A673 (cell line): ENCODE data around the gene GLB1L2. TPM values are rescaled to one million over a fixed set of nuclear protein-coding genes. Genes with fewer than 3 reads are reported as not detected.

ENCODE experiments used
- BruUV-seq: library from RNA; stranded (reverse); fragments of 400-500 nt; replicated peaks from 2 replicates; lab custom pipeline; 2021; lab: Mats Ljungman, UMichigan
- CTCF ChIA-PET: fragments of 300-600 bp; sonication (Branson Sonifier 250); formaldehyde crosslinking; loops from one replicate; lab custom pipeline; 2022; ENCODE audit warnings: antibody characterized with exemption; lab: Charles Lee
- POLR2A ChIA-PET: fragments of 300-600 bp; sonication (Branson Sonifier 250); formaldehyde crosslinking; loops from one replicate; lab custom pipeline; 2022; ENCODE audit warnings: antibody characterized with exemption; ENCODE audit not compliant: low non-redundant PET; lab: Charles Lee
- DNase-seq: peaks from one replicate; pipeline ENCODE4 v3.0.0-alpha.2; 2015; ENCODE audit warnings: low spot score
- H3K27ac ChIP-seq: fragments of 200-600 bp; sonication (generic); 2 replicates; pipeline ENCODE4 v1.5.1; 2016; ENCODE audit warnings: mixed run types, low read depth, mild to moderate bottlenecking, mixed read lengths, antibody characterized with exemption, low read length; ENCODE audit not compliant: poor library complexity, severe bottlenecking
- H3K27me3 ChIP-seq: fragments of 200-600 bp; sonication (generic); replicated peaks from 2 replicates; pipeline ENCODE4 v1.6.1; 2017; ENCODE audit warnings: mixed run types, low read depth, mild to moderate bottlenecking, mixed read lengths, antibody characterized with exemption, low read length; ENCODE audit not compliant: insufficient read depth, poor library complexity
- H3K36me3 ChIP-seq: fragments of 200-600 bp; sonication (generic); 2 replicates; pipeline ENCODE4 v1.6.1; 2016; ENCODE audit warnings: mixed run types, mild to moderate bottlenecking, mixed read lengths, antibody characterized with exemption, low read length; ENCODE audit not compliant: insufficient read depth, poor library complexity, severe bottlenecking
- H3K4me1 ChIP-seq: fragments of 200-600 bp; sonication (generic); 2 replicates; pipeline ENCODE4 v1.6.1; 2017; ENCODE audit warnings: mixed run types, mild to moderate bottlenecking, mixed read lengths, antibody characterized with exemption, low read length; ENCODE audit not compliant: insufficient read depth, poor library complexity, severe bottlenecking
- H3K4me3 ChIP-seq: fragments of 200-600 bp; sonication (generic); 2 replicates; pipeline ENCODE4 v1.5.1; 2016; ENCODE audit warnings: low read depth, mixed run types, mild to moderate bottlenecking, mixed read lengths, low read length; ENCODE audit not compliant: poor library complexity, severe bottlenecking
- H3K9me3 ChIP-seq: fragments of 200-600 bp; sonication (generic); 2 replicates; pipeline ENCODE4 v1.6.1; 2016; ENCODE audit warnings: mixed run types, low read depth, mild to moderate bottlenecking, mixed read lengths, antibody characterized with exemption, low read length; ENCODE audit not compliant: poor library complexity, severe bottlenecking
- EZH2 ChIP-seq: fragments of 200-600 bp; sonication (generic); IDR thresholded peaks from 2 replicates; pipeline ENCODE4 v1.6.1; 2017; ENCODE audit warnings: borderline replicate concordance, low read depth, mild to moderate bottlenecking, mixed read lengths, antibody characterized with exemption, low read length; ENCODE audit not compliant: poor library complexity, severe bottlenecking
- intact Hi-C: fragments of 100-400 bp; cut with micrococcal nuclease; formaldehyde crosslinking; loops from one replicate; pipeline ENCODE4 v1.10.0; 2022; ENCODE audit not compliant: unreplicated experiment
- total RNA-seq: library from RNA; stranded (reverse); gene quantifications from 2 replicates; pipeline ENCODE4 v1.2.3, GENCODE V29; 2021
- TF ChIP-seq, protein P1 (sequence below): fragments of 300-800, 200-600 bp; sonication (generic); conservative IDR thresholded peaks from 2 replicates; pipeline ENCODE4 v1.5.1; 2017; ENCODE audit warnings: low read depth, mild to moderate bottlenecking, antibody characterized with exemption, low read length, moderate library complexity, mixed read lengths

GLB1L2 gene
- total RNA-seq, 1 experiment from 2014 or later = 22.6 TPM

DNA sequence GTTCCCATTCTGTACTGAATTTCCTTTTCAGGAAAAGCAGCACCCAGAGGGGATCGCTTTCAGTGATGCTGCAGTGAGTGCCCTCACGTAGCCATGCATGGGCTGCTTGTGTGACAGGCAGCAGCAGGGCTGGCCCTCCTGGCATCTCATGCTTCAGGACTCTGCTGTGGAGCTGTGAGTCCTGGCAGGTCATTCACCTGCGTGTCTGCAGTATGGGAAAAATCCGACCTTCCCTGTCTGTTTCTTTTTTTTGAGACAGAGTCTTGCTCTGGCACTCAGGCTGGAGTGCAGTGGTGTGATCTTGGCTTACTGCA lies 13.4 kb downstream of the GLB1L2 start:
- H3K27me3 ChIP-seq = no peaks in the 10 kb centered on the region
- no peak overlapping the region for H3K4me3 ChIP-seq
- intact Hi-C loops = no loop called here
- no peaks in the 10 kb centered on the region for H3K4me1 ChIP-seq
- TF ChIP-seq EZH2 = no peak
- TF ChIP-seq, protein P1, sequence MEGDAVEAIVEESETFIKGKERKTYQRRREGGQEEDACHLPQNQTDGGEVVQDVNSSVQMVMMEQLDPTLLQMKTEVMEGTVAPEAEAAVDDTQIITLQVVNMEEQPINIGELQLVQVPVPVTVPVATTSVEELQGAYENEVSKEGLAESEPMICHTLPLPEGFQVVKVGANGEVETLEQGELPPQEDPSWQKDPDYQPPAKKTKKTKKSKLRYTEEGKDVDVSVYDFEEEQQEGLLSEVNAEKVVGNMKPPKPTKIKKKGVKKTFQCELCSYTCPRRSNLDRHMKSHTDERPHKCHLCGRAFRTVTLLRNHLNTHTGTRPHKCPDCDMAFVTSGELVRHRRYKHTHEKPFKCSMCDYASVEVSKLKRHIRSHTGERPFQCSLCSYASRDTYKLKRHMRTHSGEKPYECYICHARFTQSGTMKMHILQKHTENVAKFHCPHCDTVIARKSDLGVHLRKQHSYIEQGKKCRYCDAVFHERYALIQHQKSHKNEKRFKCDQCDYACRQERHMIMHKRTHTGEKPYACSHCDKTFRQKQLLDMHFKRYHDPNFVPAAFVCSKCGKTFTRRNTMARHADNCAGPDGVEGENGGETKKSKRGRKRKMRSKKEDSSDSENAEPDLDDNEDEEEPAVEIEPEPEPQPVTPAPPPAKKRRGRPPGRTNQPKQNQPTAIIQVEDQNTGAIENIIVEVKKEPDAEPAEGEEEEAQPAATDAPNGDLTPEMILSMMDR = no peak
- no peaks in the 10 kb centered on the region for H3K9me3 ChIP-seq
- H3K36me3 ChIP-seq = no peaks in the 10 kb centered on the region
- no peak overlapping the region for H3K27ac ChIP-seq
- ChIA-PET CTCF (no interaction called here), POLR2A (no interaction called here)
- no peak for DNase-seq
- no TSS peak for BruUV-seq

DNA sequence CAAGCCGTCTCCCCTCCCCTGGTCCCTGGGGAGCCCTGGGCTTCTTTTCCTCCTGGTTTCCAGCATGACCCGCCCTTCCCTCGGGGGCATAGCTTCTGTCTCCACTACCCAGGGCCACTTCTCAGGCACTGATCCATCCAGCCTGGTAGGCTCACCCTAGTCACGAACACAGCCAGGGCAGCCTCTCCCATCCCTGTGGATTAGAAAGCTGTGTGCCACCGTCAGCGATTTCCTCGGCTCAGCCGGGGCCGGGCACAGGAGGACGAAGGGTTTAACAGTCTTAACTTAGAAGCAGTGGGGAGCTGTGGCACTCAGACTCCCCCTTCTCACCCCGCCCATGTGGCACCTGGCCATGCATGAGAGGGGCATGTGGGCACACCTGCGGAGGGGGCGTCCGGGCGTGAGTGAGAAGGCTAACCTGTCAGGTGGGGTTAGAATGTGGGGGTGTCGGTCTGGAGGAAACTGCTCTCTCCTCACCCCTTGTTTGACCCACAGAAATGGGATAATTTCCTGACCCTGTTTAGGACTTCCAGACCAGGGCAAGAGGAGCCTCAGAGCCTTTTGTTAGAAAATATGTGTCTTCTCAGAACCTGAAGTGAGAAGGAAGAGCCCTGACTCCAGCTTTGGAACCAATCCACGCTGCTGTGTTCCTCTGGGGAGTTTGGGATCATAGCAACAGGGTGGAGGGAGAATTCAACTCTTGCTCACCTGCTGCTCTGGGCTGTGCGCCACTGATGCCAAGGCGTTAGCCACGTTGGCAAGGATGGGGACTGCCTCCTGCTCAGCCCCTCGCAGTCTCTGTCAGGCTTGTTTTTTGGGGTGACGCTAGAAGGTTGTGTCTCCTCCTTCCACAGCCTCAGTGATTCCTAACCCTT lies 14.6 kb downstream of the GLB1L2 start:
- intact Hi-C loops = no loop called here
- H3K4me1 ChIP-seq = no peaks in the 10 kb centered on the region
- H3K27me3 ChIP-seq = no peaks in the 10 kb centered on the region
- no peak overlapping the region for H3K27ac ChIP-seq
- H3K4me3 ChIP-seq = no peak overlapping the region
- ChIA-PET POLR2A (no interaction called here), CTCF (no interaction called here)
- DNase-seq = no peak
- H3K9me3 ChIP-seq = no peaks in the 10 kb centered on the region
- H3K36me3 ChIP-seq = no peaks in the 10 kb centered on the region
- no TSS peak for BruUV-seq
- no peak for TF ChIP-seq EZH2
- TF ChIP-seq, protein P1 = no peak

DNA sequence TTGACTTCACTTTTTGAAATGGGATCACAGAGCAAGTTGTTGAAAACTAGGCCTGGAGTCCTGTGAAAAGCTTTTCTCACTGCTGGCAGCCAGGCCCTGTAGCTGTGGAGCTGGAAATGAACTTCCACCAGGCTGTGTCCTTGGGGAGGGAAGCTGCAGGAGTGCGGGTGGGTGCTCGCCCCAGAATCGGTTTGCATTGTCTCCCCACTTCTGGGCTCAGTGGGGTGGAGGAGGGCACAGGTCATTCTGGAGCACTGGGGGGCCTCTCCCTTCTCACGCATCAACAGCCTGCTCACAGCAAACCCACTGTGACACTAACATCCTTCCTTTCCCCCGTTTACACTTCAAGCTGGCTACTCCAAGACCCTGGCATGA lies 15.2 kb downstream of the GLB1L2 start:
- BruUV-seq = no TSS peak
- Histone ChIP-seq H3K9me3 (no peaks in the 10 kb centered on the region), H3K4me3 (no peak overlapping the region), H3K27ac (no peak overlapping the region), H3K4me1 (no peaks in the 10 kb centered on the region), H3K36me3 (no peaks in the 10 kb centered on the region), H3K27me3 (no peaks in the 10 kb centered on the region)
- TF ChIP-seq EZH2 = no peak
- TF ChIP-seq, protein P1 = no peak
- POLR2A ChIA-PET = no interaction called here
- CTCF ChIA-PET = no interaction called here
- intact Hi-C loops = no loop called here
- DNase-seq = no peak
